Panc1 (cell line): Measurements from ENCODE around the gene PSMC1. TPM values are rescaled to one million over a fixed set of nuclear protein-coding genes. Genes with fewer than 3 reads are reported as not detected.

Experiments used
- ATAC-seq: fragments of 200-7000 bp; cut with Tn5 transposase; 2 replicates; pipeline ENCODE4 v1.9.1; 2020; ENCODE audit warnings: mild to moderate bottlenecking, moderate library complexity
- BruUV-seq: library from RNA; stranded (reverse); fragments of 400-500 nt; replicated peaks from 2 replicates; lab custom pipeline; 2021; lab: Mats Ljungman, UMichigan
- CTCF ChIA-PET: fragments of 300-600 bp; sonication (Branson Sonifier 250); formaldehyde crosslinking; loops from one replicate; lab custom pipeline; 2022; ENCODE audit warnings: antibody characterized with exemption; lab: Charles Lee
- POLR2A ChIA-PET: fragments of 300-600 bp; sonication (Branson Sonifier 250); formaldehyde crosslinking; loops from one replicate; lab custom pipeline; 2022; ENCODE audit warnings: antibody characterized with exemption; lab: Charles Lee
- DNase-seq: peaks from one replicate; pipeline ENCODE4 v3.0.0-alpha.2; 2010; ENCODE audit warnings: low read depth, low spot score
- H3K27ac ChIP-seq: 2 replicates; pipeline ENCODE4 v1.5.1; 2011; ENCODE audit warnings: mild to moderate bottlenecking, low read length, inconsistent platforms
- H3K27me3 ChIP-seq: fragments of 200-500 bp; sonication (Bioruptor generic); 2 replicates; pipeline ENCODE4 v1.6.0; 2014; ENCODE audit warnings: low read length, inconsistent platforms; ENCODE audit not compliant: control insufficient read depth, insufficient read depth
- H3K36me3 ChIP-seq: fragments of 200-500 bp; sonication (Bioruptor generic); 2 replicates; pipeline ENCODE4 v1.5.1; 2014; ENCODE audit warnings: inconsistent platforms, mild to moderate bottlenecking, low read length, moderate library complexity; ENCODE audit not compliant: control insufficient read depth, insufficient read depth
- H3K4me1 ChIP-seq: 2 replicates; pipeline ENCODE4 v1.5.1; 2011; ENCODE audit warnings: inconsistent platforms, mild to moderate bottlenecking, low read length, moderate library complexity; ENCODE audit not compliant: control insufficient read depth, insufficient read depth
- H3K4me3 ChIP-seq, 2 experiments: 2 replicates each; pipeline ENCODE4 v1.5.1; 2011 to 2012; ENCODE audit warnings: low read depth in 2 of 2, low read length in 2 of 2, mild to moderate bottlenecking in 2 of 2, inconsistent platforms in 1 of 2, moderate library complexity in 1 of 2
- H3K9me3 ChIP-seq: fragments of 200-500 bp; sonication (Bioruptor generic); 2 replicates; pipeline ENCODE4 v1.5.1; 2014; ENCODE audit warnings: low read depth, mild to moderate bottlenecking, inconsistent platforms, low read length, moderate library complexity; ENCODE audit not compliant: control insufficient read depth, insufficient read depth
- CTCF ChIP-seq: fragments of 450-650 bp; IDR thresholded peaks from 2 replicates; pipeline ENCODE4 v1.5.1; 2017; ENCODE audit warnings: mild to moderate bottlenecking
- POLR2AphosphoS5 ChIP-seq: IDR thresholded peaks from 2 replicates; pipeline ENCODE4 v1.6.1; 2012; ENCODE audit warnings: mild to moderate bottlenecking, low read depth, low read length, moderate library complexity
- REST ChIP-seq, 2 experiments: IDR thresholded peaks; 2 replicates each; pipeline ENCODE4 v1.6.1; 2011 to 2012; ENCODE audit warnings: low read depth in 2 of 2, control low read depth in 1 of 2, low read length in 1 of 2, mild to moderate bottlenecking in 1 of 2, moderate library complexity in 1 of 2; ENCODE audit not compliant: insufficient read depth in 1 of 2
- SIN3A ChIP-seq: IDR thresholded peaks from 2 replicates; pipeline ENCODE4 v1.6.1; 2012; ENCODE audit warnings: low read depth, mild to moderate bottlenecking, low read length, moderate library complexity, borderline replicate concordance; ENCODE audit not compliant: insufficient read depth
- TCF7L2 ChIP-seq: IDR thresholded peaks from 2 replicates; pipeline ENCODE4 v1.6.1; 2011; ENCODE audit warnings: mild to moderate bottlenecking, low read depth, low read length, inconsistent platforms
- in situ Hi-C: cut with HindIII; loops from 2 replicates; pipeline ENCODE4 v1.10.0; 2016; ENCODE audit warnings: low sequenced_read_pairs, low pct_unique_long_range_greater_than_20kb
- intact Hi-C: fragments of 100-400 bp; cut with micrococcal nuclease; formaldehyde crosslinking; loops from one replicate; pipeline ENCODE4 v1.10.0; 2022; ENCODE audit not compliant: unreplicated experiment
- total RNA-seq: library from RNA; stranded (reverse); gene quantifications from one replicate; pipeline ENCODE4 v1.2.1, GENCODE V29; 2021; ENCODE audit not compliant: unreplicated experiment

Gene PSMC1
- total RNA-seq, 1 experiment from 2014 or later: 112 TPM

- H3K9me3 ChIP-seq: no peaks in the 10 kb centered on the region
- ChIA-PET POLR2A (no interaction called here), CTCF (interaction anchor here (0.6 to 1.4 kb wide), 4 partner anchors 396 to 852 kb away, joined by 3 to 7 read pairs (median 5); no protein-coding TSS in a partner anchor)
- H3K27ac ChIP-seq: no peak overlapping the region
- ATAC-seq: peak; percentile 83
- in situ Hi-C loops: no loop called here
- no TSS peak for BruUV-seq
- H3K36me3 ChIP-seq: no peaks in the 10 kb centered on the region
- no peaks in the 10 kb centered on the region for H3K27me3 ChIP-seq
- DNase-seq: peak; percentile 7
- no peak overlapping the region for H3K4me3 ChIP-seq
- TF ChIP-seq POLR2AphosphoS5 (no peak), SIN3A (no peak), TCF7L2 (no peak), REST (IDR thresholded peaks at IDR 0.05; ENCODE audit: insufficient read depth in 1 of 2, low read depth in 2 of 2, low read length in 1 of 2) (no peak), CTCF (peak; percentile 60; the same call in 1 of the 2 replicates)
- no peaks in the 10 kb centered on the region for H3K4me1 ChIP-seq
- intact Hi-C loops: loop anchor here (5.0 to 10.0 kb wide), 3 partner anchors 96 to 461 kb away; partner anchors contain the start of gene CALM1
These were observed 45.3 kb downstream of the PSMC1 start for GRCh38 chr14:90301668-90302090.

GRCh38 chr14:90302529-90303303 is 46.4 kb downstream of the PSMC1 start:
- ChIA-PET POLR2A (no interaction called here), CTCF (interaction anchor here (0.7 kb wide), 1 partner anchor 851 kb away, joined by 6 read pairs; no protein-coding TSS in a partner anchor)
- H3K9me3 ChIP-seq: no peaks in the 10 kb centered on the region
- ATAC-seq: no peak
- intact Hi-C loops (loop anchor here (5.0 to 10.0 kb wide), 3 partner anchors 95 to 460 kb away; partner anchors contain the start of gene CALM1), in situ Hi-C loops (no loop called here)
- H3K4me1 ChIP-seq: no peaks in the 10 kb centered on the region
- no peak overlapping the region for H3K27ac ChIP-seq
- no peaks in the 10 kb centered on the region for H3K27me3 ChIP-seq
- no TSS peak for BruUV-seq
- no peaks in the 10 kb centered on the region for H3K36me3 ChIP-seq
- no peak for DNase-seq
- TF ChIP-seq SIN3A (no peak), POLR2AphosphoS5 (no peak), TCF7L2 (no peak), CTCF (no peak), REST (IDR thresholded peaks at IDR 0.05; ENCODE audit: insufficient read depth in 1 of 2, low read depth in 2 of 2, low read length in 1 of 2) (no peak)
- H3K4me3 ChIP-seq: no peak overlapping the region
